Caco-2 (cell line): ENCODE data around the gene REEP3. TPM values are rescaled to one million over a fixed set of nuclear protein-coding genes. Genes with fewer than 3 reads are reported as not detected.

ENCODE experiments used
- BruUV-seq: library from RNA; stranded (reverse); fragments of 400-500 nt; replicated peaks from 2 replicates; lab custom pipeline; 2021; lab: Mats Ljungman, UMichigan
- CTCF ChIA-PET: fragments of 300-600 bp; sonication (Branson Sonifier 250); formaldehyde crosslinking; loops from one replicate; lab custom pipeline; 2022; ENCODE audit warnings: antibody characterized with exemption; lab: Charles Lee
- POLR2A ChIA-PET: fragments of 300-600 bp; sonication (Branson Sonifier 250); formaldehyde crosslinking; loops from one replicate; lab custom pipeline; 2022; ENCODE audit warnings: antibody characterized with exemption; lab: Charles Lee
- DNase-seq, 2 experiments: peaks; one replicate each; pipeline versions ENCODE4 v3.0.0 to v3.0.0-alpha.2; 2020 to 2022
- H3K27me3 ChIP-seq: replicated peaks from 2 replicates; pipeline ENCODE4 v1.6.0; 2011; ENCODE audit warnings: low read length; ENCODE audit not compliant: control insufficient read depth, insufficient read depth
- H3K36me3 ChIP-seq: 2 replicates; pipeline ENCODE4 v1.5.1; 2011; ENCODE audit warnings: low read length; ENCODE audit not compliant: control insufficient read depth, insufficient read depth
- H3K4me1 ChIP-seq: fragments of 250-450 bp; sonication (Bioruptor Pico); 2 replicates; pipeline ENCODE4 v1.5.1; 2020; ENCODE audit warnings: mild to moderate bottlenecking
- H3K4me3 ChIP-seq: 2 replicates; pipeline ENCODE4 v1.5.1; 2011; ENCODE audit warnings: low read depth, mild to moderate bottlenecking, control low read depth, low read length
- H3K9me3 ChIP-seq: fragments of 250-450 bp; sonication (Bioruptor Pico); 2 replicates; pipeline ENCODE4 v1.5.1; 2020; ENCODE audit warnings: mild to moderate bottlenecking, moderate library complexity
- H3K27ac Mint-ChIP-seq: one replicate; pipeline ENCODE4 v1.8.0; 2022; ENCODE audit warnings: mixed read lengths; ENCODE audit not compliant: unreplicated experiment
- H3K27me3 Mint-ChIP-seq: one replicate; pipeline ENCODE4 v1.8.0; 2022; ENCODE audit warnings: mixed read lengths; ENCODE audit not compliant: insufficient read depth, unreplicated experiment
- H3K36me3 Mint-ChIP-seq: one replicate; pipeline ENCODE4 v1.8.0; 2022; ENCODE audit warnings: mild to moderate bottlenecking, mixed read lengths; ENCODE audit not compliant: insufficient read depth, unreplicated experiment
- H3K4me1 Mint-ChIP-seq: one replicate; pipeline ENCODE4 v1.8.0; 2022; ENCODE audit warnings: low read depth, mixed read lengths; ENCODE audit not compliant: unreplicated experiment
- H3K4me3 Mint-ChIP-seq: one replicate; pipeline ENCODE4 v1.8.0; 2022; ENCODE audit warnings: mild to moderate bottlenecking, moderate library complexity, mixed read lengths; ENCODE audit not compliant: unreplicated experiment
- H3K9me3 Mint-ChIP-seq: one replicate; pipeline ENCODE4 v1.8.0; 2022; ENCODE audit warnings: mixed read lengths; ENCODE audit not compliant: unreplicated experiment
- CTCF ChIP-seq, 2 experiments: fragments of 200-600 bp in 1 of 2; IDR thresholded peaks; 1 replicate in 1 of 2; 2 replicates in 1 of 2; pipeline versions ENCODE4 v1.5.1 to v1.8.0; 2011 to 2022; ENCODE audit warnings: antibody characterized with exemption in 1 of 2, control low read depth in 1 of 2, inconsistent platforms in 1 of 2, low read depth in 1 of 2, low read length in 1 of 2, mild to moderate bottlenecking in 1 of 2, moderate library complexity in 1 of 2; ENCODE audit not compliant: insufficient read depth in 1 of 2, severe bottlenecking in 1 of 2, unreplicated experiment in 1 of 2
- intact Hi-C: fragments of 100-400 bp; cut with micrococcal nuclease; formaldehyde crosslinking; loops from one replicate; pipeline ENCODE4 v1.10.0; 2022; ENCODE audit not compliant: unreplicated experiment
- total RNA-seq: library from RNA; stranded (reverse); gene quantifications from 2 replicates; pipeline ENCODE4 v1.2.3, GENCODE V29; 2022

Gene REEP3
- total RNA-seq, 1 experiment from 2014 or later: 66.4 TPM

GRCh38 chr10:63534723-63535122 lies 13.5 kb downstream of the REEP3 start:
- Mint-ChIP-seq H3K36me3 (no peaks in the 10 kb centered on the region), H3K4me1 (peaks cover 6% of the 10 kb centered on the region), H3K27me3 (no peaks in the 10 kb centered on the region), H3K9me3 (no peaks in the 10 kb centered on the region), H3K27ac (no peak overlapping the region), H3K4me3 (no peak overlapping the region)
- no peak for TF ChIP-seq CTCF (IDR thresholded peaks at IDR 0.05; ENCODE audit: insufficient read depth in 1 of 2, low read depth in 1 of 2, low read length in 1 of 2, severe bottlenecking in 1 of 2, unreplicated experiment in 1 of 2)
- Histone ChIP-seq H3K4me3 (no peak overlapping the region), H3K9me3 (no peaks in the 10 kb centered on the region), H3K36me3 (no peaks in the 10 kb centered on the region), H3K4me1 (no peaks in the 10 kb centered on the region), H3K27me3 (no peaks in the 10 kb centered on the region)
- no TSS peak for BruUV-seq
- CTCF ChIA-PET: no interaction called here
- no peak for DNase-seq
- intact Hi-C loops: no loop called here
- POLR2A ChIA-PET: no interaction called here

- no peak overlapping the region for H3K27ac Mint-ChIP-seq
- Histone ChIP-seq H3K36me3 (no peaks in the 10 kb centered on the region), H3K9me3 (no peaks in the 10 kb centered on the region), H3K27me3 (no peaks in the 10 kb centered on the region), H3K4me1 (no peaks in the 10 kb centered on the region), H3K4me3 (no peak overlapping the region)
- ChIA-PET CTCF (no interaction called here), POLR2A (no interaction called here)
- H3K4me3 Mint-ChIP-seq: no peak overlapping the region
- no peak for DNase-seq
- intact Hi-C loops: no loop called here
- no peaks in the 10 kb centered on the region for H3K36me3 Mint-ChIP-seq
- no peak for TF ChIP-seq CTCF (IDR thresholded peaks at IDR 0.05; ENCODE audit: insufficient read depth in 1 of 2, low read depth in 1 of 2, low read length in 1 of 2, severe bottlenecking in 1 of 2, unreplicated experiment in 1 of 2)
- H3K4me1 Mint-ChIP-seq: peaks cover 6% of the 10 kb centered on the region
- no peaks in the 10 kb centered on the region for H3K27me3 Mint-ChIP-seq
- no peaks in the 10 kb centered on the region for H3K9me3 Mint-ChIP-seq
- no TSS peak for BruUV-seq
These were observed 15.5 kb downstream of the REEP3 start for GRCh38 chr10:63536698-63537097.

- Histone ChIP-seq H3K27me3 (no peaks in the 10 kb centered on the region), H3K36me3 (no peaks in the 10 kb centered on the region), H3K9me3 (no peaks in the 10 kb centered on the region), H3K4me3 (no peak overlapping the region), H3K4me1 (no peaks in the 10 kb centered on the region)
- no peaks in the 10 kb centered on the region for H3K27me3 Mint-ChIP-seq
- no peak overlapping the region for H3K27ac Mint-ChIP-seq
- intact Hi-C loops: no loop called here
- peaks cover 6% of the 10 kb centered on the region for H3K4me1 Mint-ChIP-seq
- ChIA-PET CTCF (no interaction called here), POLR2A (no interaction called here)
- H3K4me3 Mint-ChIP-seq: no peak overlapping the region
- BruUV-seq: no TSS peak
- no peaks in the 10 kb centered on the region for H3K36me3 Mint-ChIP-seq
- no peak for DNase-seq
- H3K9me3 Mint-ChIP-seq: no peaks in the 10 kb centered on the region
- TF ChIP-seq CTCF (IDR thresholded peaks at IDR 0.05; ENCODE audit: insufficient read depth in 1 of 2, low read depth in 1 of 2, low read length in 1 of 2, severe bottlenecking in 1 of 2, unreplicated experiment in 1 of 2): no peak
These were observed 16.3 kb downstream of the REEP3 start for GRCh38 chr10:63537536-63537935.
